Spleen (tissue), 11 donors: ENCODE measurements around the gene DBNDD1. TPM values are rescaled to one million over a fixed set of nuclear protein-coding genes. Genes with fewer than 3 reads are reported as not detected.

Experiments
- DNase-seq: peaks from one replicate; pipeline ENCODE4 v3.0.0-alpha.2; 2020
- H3K27ac ChIP-seq, 8 donors: fragments of 200-600 bp; sonication (generic) in 7 of 8; 1 replicate in 4 of 8; 2 replicates in 4 of 8; pipeline versions ENCODE4 v1.5.0 to v1.8.0; 2016 to 2021; ENCODE audit warnings: inconsistent platforms in 4 of 8, mild to moderate bottlenecking in 4 of 8, moderate library complexity in 1 of 8
- H3K27me3 ChIP-seq, 7 donors: fragments of 200-600 bp; sonication (generic) in 6 of 7; replicated peaks in 1 of 7; 1 replicate in 4 of 7; 2 replicates in 3 of 7; pipeline versions ENCODE4 v1.5.0 to v1.8.0; 2016 to 2021; ENCODE audit warnings: inconsistent platforms in 3 of 7, mild to moderate bottlenecking in 1 of 7
- H3K36me3 ChIP-seq, 6 donors: fragments of 200-600 bp; sonication (generic) in 5 of 6; 1 replicate in 4 of 6; 2 replicates in 2 of 6; pipeline versions ENCODE4 v1.5.0 to v1.8.0; 2016 to 2021; ENCODE audit warnings: inconsistent platforms in 2 of 6
- H3K4me1 ChIP-seq, 6 donors: fragments of 200-600 bp; sonication (generic) in 5 of 6; 1 replicate in 3 of 6; 2 replicates in 3 of 6; pipeline versions ENCODE4 v1.5.0 to v1.8.0; 2016 to 2021; ENCODE audit warnings: inconsistent platforms in 3 of 6
- H3K4me3 ChIP-seq, 8 donors: fragments of 200-600 bp; sonication (generic) in 7 of 8; 1 replicate in 4 of 8; 2 replicates in 4 of 8; pipeline versions ENCODE4 v1.5.0 to v1.8.0; 2016 to 2021; ENCODE audit warnings: inconsistent platforms in 4 of 8, mild to moderate bottlenecking in 4 of 8, moderate library complexity in 2 of 8
- H3K9me3 ChIP-seq, 8 donors: fragments of 200-600 bp; sonication (generic) in 7 of 8; 1 replicate in 4 of 8; 2 replicates in 4 of 8; pipeline versions ENCODE4 v1.5.0 to v1.8.0; 2016 to 2021; ENCODE audit warnings: inconsistent platforms in 4 of 8
- CTCF ChIP-seq, 11 experiments: fragments of 200-600 bp in 7 of 11; fragments of 450-650 bp in 4 of 11; sonication (generic) in 4 of 11; IDR thresholded peaks in 8 of 11; conservative IDR thresholded peaks in 3 of 11; 1 replicate in 7 of 11; 2 replicates in 4 of 11; pipeline versions ENCODE4 v1.4.0 to v1.8.0; 2016 to 2021; ENCODE audit warnings: antibody characterized with exemption in 11 of 11, inconsistent platforms in 4 of 11, mild to moderate bottlenecking in 1 of 11
- POLR2A ChIP-seq, 3 donors: fragments of 450-650 bp; IDR thresholded peaks; one replicate each; pipeline ENCODE4 v1.5.1; 2017; ENCODE audit warnings: antibody characterized with exemption in 3 of 3, mild to moderate bottlenecking in 1 of 3
- POLR2AphosphoS5 ChIP-seq, 3 donors: sonication (generic); formaldehyde crosslinking; IDR thresholded peaks; one replicate each; pipeline ENCODE4 v1.5.1; 2017; ENCODE audit warnings: antibody characterized with exemption in 3 of 3
- WGBS, 5 donors: extraction: QIAGEN DNeasy Blood & Tissue Kit in 3 of 5; methylation state at CpG; one replicate each; pipeline versions ENCODE4 v1.1.5 to v1.1.7; 2013 to 2018; 5-methylcytosine and 5-hydroxymethylcytosine counted together
- intact Hi-C: fragments of 100-400 bp; cut with DNase I; formaldehyde crosslinking; loops from one replicate; pipeline ENCODE4 v1.15.0; 2023; ENCODE audit warnings: low total_unique reads
- polyA plus RNA-seq, 3 donors: library from polyadenylated mRNA; stranded (reverse); fragments of 200-250 nt; gene quantifications; one replicate each; pipeline ENCODE4 v1.2.1, GENCODE V29; 2013
- total RNA-seq, 7 donors: library from RNA; depleted of rRNA in 3 of 7; stranded (reverse); fragments of >200 nt in 3 of 7; fragmentation: NEBNext Ultra II Directional in 4 of 7; extraction: Animal tissue kit (Norgen Biotek cat#: 25700) in 4 of 7; gene quantifications; one replicate each; pipeline versions ENCODE4 v1.1.0 to v1.2.1, GENCODE V29; 2016 to 2021
- donor health status: healthy with polysubstance abuse.
- donor health status: DM: no; HTN: no; CAD: no; lungs with moderate emphysema.
- donor health status: DM: no; HTN: no; CAD: no.
- donor health status: Bipolar disorder and iron deficiency.
- donor health status: healthy.
- donor health status: DM: no; HTN: no; CAD: no.
- donor health status: DM: yes; HTN: yes; CAD: no.

DBNDD1 gene
- total and polyA plus RNA-seq, 10 donors: 0.66 to 3.7 (median 1.7) TPM

GRCh38 chr16:90031186-90031930 is 12.1 kb upstream of the DBNDD1 start:
- no peaks in the 10 kb centered on the region for H3K27me3 ChIP-seq
- no peak overlapping the region for H3K4me3 ChIP-seq
- no peak overlapping the region for H3K27ac ChIP-seq
- no peak for DNase-seq
- no peaks in the 10 kb centered on the region for H3K9me3 ChIP-seq
- no peak for TF ChIP-seq POLR2AphosphoS5 (IDR thresholded peaks at IDR 0.05)
- TF ChIP-seq POLR2A (IDR thresholded peaks at IDR 0.05): no peak
- TF ChIP-seq CTCF (IDR thresholded peaks at IDR 0.05 in 8 of 11, conservative IDR thresholded peaks at IDR 0.05 in 3 of 11): no peak
- peaks cover 0 to 2% (median under 1%) of the 10 kb centered on the region in 6 donors for H3K4me1 ChIP-seq
- intact Hi-C loops: no loop called here
- WGBS, 5 donors: 94 to 95% (median 94%) methylated on average over 19 of the region's 19 CpGs
- peaks cover 0 to 52% (median 11%) of the 10 kb centered on the region in 6 donors for H3K36me3 ChIP-seq

GRCh38 chr16:90028985-90029384 is 9.7 kb upstream of the DBNDD1 start:
- peaks cover 0 to 37% (median 0%) of the 10 kb centered on the region in 6 donors for H3K36me3 ChIP-seq
- no peak for DNase-seq
- peaks cover 0 to 10% (median 6%) of the 10 kb centered on the region in 6 donors for H3K4me1 ChIP-seq
- no peak overlapping the region for H3K4me3 ChIP-seq
- TF ChIP-seq POLR2A (IDR thresholded peaks at IDR 0.05) (no peak), POLR2AphosphoS5 (IDR thresholded peaks at IDR 0.05) (no peak), CTCF (IDR thresholded peaks at IDR 0.05 in 8 of 11, conservative IDR thresholded peaks at IDR 0.05 in 3 of 11) (no peak)
- no peak overlapping the region for H3K27ac ChIP-seq
- 89 to 95% (median 92%) methylated on average over 12 of the region's 12 CpGs for WGBS, 5 donors
- H3K27me3 ChIP-seq: no peaks in the 10 kb centered on the region
- H3K9me3 ChIP-seq: no peaks in the 10 kb centered on the region
- intact Hi-C loops: no loop called here

- Histone ChIP-seq H3K27ac (no peak overlapping the region), H3K9me3 (no peaks in the 10 kb centered on the region), H3K4me1 (peaks cover 5 to 20% (median 15%) of the 10 kb centered on the region in 6 donors), H3K36me3 (peaks cover 0 to 23% (median 0%) of the 10 kb centered on the region in 6 donors), H3K4me3 (no peak overlapping the region), H3K27me3 (no peaks in the 10 kb centered on the region)
- intact Hi-C loops: no loop called here
- TF ChIP-seq POLR2AphosphoS5 (IDR thresholded peaks at IDR 0.05): no peak
- no peak for TF ChIP-seq POLR2A (IDR thresholded peaks at IDR 0.05)
- TF ChIP-seq CTCF (IDR thresholded peaks at IDR 0.05 in 8 of 11, conservative IDR thresholded peaks at IDR 0.05 in 3 of 11): no peak
- WGBS, 5 donors: 88 to 96% (median 94%) methylated on average over 17 of the region's 17 CpGs
- no peak for DNase-seq
Observed at GRCh38 chr16:90027611-90028010, 8.4 kb upstream of the DBNDD1 start.

- WGBS, 5 donors: 17 to 31% (median 23%) methylated on average over 8 of the region's 8 CpGs
- Histone ChIP-seq H3K27ac (no peak overlapping the region), H3K4me3 (no peak overlapping the region), H3K9me3 (no peaks in the 10 kb centered on the region), H3K4me1 (peaks cover 6 to 34% (median 26%) of the 10 kb centered on the region in 6 donors), H3K36me3 (peaks cover 0 to 11% (median 0%) of the 10 kb centered on the region in 6 donors), H3K27me3 (no peaks in the 10 kb centered on the region)
- peak in 1 of 11 experiments; percentile 13 for TF ChIP-seq CTCF (IDR thresholded peaks at IDR 0.05 in 8 of 11, conservative IDR thresholded peaks at IDR 0.05 in 3 of 11)
- no peak for TF ChIP-seq POLR2A (IDR thresholded peaks at IDR 0.05)
- intact Hi-C loops: no loop called here
- no peak for DNase-seq
Observed at GRCh38 chr16:90026135-90026534, 6.9 kb upstream of the DBNDD1 start.
